Effector CD8-positive, alpha-beta T cell (primary cell): Measurements from ENCODE around the gene FRK.
"Not testable (repeated sequence)": the region's sequence is repeated elsewhere in the genome, so short reads cannot be mapped to it uniquely, and the experiment has no call there.

Experiments
- DNase-seq: peaks from one replicate; lab custom pipeline; 2025; lab: John Stamatoyannopoulos, UW

FRK gene

DNA sequence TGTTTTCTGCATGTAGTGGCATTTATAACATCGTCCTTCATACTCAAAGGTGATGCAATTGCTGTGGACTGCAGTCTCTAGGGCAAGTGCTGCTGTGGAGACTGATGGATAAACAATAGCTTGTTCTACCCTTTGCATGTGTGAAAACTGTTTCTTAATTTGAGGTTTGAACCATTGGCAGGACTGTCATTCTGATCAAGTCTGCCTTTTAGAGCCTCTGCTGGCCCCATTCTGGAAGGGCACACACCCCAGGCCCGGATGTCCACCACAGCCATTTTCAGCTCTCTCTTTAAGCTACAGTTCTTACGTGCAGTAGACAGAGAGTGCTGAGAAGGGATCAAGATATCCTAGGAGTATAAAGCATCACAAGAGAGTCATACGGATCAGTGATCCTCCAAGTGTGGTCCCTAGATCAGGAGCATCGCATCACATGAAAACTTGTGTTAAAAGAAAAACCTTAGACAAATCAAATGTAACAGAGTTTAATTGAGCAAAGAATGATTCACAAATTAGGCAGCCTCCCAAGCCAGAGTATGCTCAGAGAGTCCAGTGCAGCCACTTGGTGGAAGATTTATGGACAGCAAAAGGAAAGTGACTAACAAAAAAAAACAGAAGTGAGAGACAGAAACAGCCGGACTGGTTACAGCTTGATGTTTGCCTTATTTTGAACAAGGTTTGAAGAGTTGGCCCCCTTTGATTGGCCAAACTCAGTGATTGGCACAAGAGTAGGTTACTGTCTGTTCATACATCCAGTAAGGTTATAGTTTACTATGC is 52.0 kb downstream of the FRK start:
- DNase-seq = no peak

DNA sequence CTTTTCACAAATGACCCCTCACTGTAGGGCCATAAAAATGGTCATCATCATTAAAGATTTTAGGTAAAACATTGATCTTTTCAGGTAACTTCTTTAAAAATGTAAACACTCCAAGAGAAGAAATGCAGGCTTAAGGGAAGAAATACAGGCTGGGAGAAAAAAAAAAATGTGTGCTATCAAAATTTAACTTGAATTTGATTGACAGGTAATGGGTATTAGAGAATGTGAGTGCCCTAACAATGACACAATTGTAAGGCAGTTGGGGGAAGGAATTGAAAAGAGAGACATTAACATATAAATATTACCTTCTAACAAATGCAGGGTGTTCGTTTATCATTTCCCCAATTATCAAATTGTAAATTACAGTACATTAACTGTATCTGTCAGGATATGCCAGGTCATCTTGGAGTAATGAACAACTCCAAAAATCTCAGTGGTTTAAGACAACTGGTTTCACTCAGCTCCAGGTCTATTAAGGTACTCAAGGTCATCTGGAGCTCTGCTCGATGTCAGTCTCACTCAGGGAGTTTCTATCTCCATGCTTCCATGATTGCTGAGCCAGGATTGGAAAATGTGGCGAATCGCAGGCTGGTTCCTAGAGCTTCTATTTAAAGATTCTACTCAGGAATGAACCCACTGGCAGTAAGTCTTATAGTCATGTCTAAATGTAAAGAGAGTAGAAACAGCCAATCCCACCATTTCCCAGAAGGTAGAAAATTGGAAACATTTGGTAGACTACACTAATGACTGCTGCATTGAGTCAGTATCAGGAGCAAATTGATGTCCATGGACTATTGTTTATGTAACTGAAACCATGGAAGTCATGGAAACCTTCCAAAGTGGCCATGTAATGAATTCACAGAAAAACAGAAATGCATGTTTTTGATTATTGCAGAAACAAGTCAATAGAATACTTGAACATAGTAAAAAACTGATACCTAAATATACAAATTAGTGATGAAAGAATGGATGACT is 55.6 kb downstream of the FRK start:
- no peak for DNase-seq

DNA sequence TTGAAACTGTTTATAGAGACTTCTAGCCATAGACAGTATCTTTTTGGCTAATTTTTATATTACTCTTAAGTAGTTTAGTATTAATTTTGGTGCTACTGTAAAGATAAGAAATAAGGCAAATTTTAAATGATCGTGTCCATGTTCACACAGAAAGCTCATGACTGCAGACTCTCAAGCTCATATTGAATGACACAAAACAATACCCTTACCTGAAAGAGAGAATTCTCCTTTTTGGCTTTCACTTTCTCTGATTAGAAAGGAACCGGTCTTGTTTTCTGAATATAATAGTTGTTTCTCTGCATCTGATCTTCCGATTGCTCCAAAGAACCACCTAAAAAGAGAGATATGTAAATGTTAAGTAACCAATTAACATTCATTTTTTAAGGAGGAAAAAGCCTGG is 57.0 kb downstream of the FRK start:
- DNase-seq = no peak

DNA sequence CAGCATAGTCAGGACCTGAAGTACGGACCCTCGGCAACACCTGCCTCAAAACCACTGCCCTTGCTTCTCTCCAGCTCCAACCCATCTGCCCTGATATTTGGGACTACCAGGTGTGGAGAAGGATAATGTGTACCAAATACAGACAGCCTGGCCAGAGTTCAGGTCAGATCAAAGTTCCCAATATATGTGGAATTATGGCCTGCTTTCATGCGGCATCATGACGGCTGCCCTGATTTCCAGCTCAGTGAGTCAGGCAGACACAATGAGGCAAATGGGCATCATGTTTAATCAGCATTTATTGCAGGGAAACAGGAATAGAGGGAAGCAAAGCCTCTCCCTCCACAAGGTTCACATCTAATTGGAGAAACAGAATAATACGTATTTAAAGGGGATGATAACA is 57.9 kb downstream of the FRK start:
- DNase-seq = no peak

DNA sequence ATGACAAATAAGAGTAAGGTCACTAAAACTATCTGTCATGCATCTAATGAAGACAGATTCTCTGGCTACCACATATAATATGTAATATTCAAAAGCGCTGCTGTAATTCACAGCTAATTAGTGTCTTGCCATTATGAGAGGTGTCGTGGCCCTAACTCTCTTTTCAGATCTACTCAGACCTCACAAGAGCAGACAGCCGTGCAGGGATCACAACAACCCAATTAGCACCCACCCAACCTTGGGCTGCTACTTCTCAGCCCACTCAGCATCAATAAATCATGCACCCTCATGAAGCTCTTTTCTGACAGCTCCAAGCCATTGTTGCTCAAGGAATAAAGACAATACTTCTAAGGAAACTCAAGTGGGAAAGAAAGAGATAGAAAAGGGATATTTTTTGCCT is 61.5 kb downstream of the FRK start:
- no peak for DNase-seq

DNA sequence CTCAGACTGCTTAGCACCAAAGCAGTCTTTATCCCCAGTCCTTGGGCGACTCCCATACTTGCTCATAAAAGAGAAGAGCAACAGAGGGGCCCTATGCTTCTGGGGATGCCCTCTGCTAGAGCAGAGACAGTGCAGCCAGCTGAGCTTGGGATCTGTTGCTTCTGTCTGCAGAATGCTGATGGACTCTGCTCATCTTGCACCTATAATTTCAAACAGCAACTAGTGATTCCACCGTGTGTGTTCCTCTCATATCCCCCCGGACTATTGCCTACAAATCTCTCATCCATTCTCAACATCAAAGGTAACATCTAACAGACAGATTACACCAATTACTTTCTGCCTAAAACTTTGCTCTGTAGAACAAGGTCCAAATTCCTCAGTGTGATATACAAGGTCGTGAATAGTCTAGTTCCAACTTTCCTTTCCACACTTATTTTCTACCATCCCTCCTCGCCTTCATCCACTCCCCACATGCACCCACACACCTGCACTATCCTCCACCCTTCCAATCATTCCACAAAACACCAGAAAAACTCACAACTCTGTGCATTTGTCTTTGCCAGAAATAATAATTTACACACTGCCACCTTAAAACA is 62.6 kb downstream of the FRK start:
- DNase-seq = no peak

DNA sequence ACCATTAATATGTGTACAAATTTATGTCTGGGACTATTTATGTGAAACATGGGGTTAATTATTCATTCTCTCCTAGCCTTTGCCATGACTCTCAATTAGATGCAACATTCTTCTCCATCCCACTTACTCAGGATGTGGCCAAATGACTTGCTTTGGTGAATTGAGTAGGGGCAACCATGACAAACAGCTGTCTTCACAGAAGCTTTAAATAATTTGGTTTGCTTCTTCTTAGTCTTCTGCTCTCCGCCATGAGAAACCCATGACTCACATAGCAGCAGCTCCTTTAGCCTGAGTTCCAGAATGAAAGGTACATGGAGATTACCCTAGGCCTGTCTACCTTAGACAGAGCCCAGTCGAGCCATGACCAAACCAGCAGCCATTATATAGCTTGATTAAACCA is 74.7 kb downstream of the FRK start:
- no peak for DNase-seq

DNA sequence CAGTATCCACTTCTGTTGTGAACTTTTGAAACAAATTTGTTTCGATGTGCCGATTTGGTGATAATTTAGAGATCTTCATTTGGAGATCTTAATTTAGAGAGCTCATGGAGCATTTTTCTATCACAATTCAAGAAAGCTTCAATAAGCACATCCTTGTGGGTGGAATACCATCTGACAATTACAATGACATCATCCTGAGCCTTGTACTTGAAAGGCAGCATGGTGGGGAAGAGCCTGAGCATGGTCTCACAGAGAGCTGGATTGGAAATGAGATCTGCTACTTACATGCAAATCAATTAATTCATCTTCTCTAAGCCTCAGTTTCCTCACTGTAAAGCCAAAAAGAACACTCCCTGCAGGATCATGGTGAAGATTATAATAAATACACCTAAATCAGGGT is 75.9 kb downstream of the FRK start:
- no peak for DNase-seq

DNA sequence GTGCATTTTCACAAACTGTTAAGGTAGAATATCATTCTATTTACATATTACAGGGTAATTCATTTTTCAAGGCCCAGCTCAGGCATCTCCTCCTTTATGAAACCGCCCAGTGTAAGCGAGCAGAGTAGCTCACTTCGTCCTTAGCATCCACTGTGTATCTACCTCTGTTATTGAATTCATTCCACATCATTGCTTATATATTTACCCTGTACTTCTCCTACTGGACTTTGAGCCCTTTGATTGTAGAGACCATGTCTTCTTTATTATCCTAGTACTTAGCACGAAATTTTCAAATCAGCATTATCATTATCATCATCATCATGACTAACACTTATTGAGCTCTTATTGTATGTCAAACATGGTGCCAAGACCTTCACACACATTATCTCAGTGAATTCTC is 76.7 kb downstream of the FRK start:
- no peak for DNase-seq

DNA sequence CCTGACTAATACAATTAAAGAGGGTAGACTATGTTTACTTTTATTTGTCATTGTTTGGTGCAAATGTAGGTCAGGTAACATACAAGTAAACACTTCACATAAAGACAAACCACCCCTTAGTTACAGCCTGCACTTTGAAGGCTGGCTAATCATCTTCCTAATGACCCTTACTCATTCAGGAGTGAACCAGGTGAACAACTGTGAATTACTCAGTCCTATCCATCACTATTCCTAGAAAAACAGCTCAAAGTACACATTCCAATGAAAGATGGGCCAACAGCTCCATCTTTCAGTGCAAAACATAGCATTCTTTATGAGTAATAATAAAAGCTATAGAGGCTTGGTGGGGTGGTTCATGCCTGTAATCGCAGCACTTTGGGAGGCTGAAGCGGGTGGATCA is 78.2 kb downstream of the FRK start:
- DNase-seq = no peak

DNA sequence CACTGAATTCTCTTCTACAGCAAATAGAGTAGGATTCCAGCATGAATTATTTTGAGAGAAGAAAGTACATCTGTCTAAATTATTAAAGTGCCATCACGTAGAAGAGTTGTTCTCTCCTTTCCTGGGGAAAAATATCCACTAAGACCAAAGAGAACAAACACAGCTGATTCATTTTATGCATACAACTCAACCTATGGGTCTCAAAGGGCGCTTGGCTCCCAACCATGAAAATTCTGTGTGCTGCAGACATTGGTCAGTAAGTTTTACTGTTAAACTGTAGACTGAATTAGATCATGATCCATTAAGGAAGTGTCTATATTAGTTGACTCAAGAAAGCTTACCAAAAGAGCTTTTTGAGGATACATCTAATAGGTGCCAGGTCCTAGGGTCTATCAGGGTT is 83.5 kb downstream of the FRK start:
- no peak for DNase-seq

DNA sequence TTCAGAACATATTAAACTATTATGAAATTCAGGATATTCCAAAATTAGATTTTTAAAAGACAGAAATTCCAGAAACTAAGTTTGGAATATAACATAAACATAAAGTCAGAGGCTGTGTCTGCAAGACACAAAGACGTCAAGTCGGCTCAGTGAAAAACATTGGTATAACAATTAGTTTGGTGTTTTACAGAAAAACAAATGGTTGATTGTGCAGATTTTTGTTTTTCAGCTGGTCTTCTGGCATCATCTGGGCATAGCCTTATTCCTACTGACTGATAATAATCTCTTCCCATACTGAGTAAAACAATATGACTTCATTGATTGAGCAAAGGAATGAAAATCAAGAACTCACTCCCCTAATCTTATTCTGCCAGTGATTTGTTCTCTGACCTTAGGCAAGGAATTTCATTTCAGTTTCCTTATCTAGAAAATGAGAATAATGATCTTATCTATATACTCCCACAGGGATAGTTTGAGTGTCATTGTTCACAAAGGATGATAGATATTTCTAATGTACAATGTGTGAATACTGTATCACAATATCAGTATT is 84.3 kb downstream of the FRK start:
- DNase-seq = no peak

DNA sequence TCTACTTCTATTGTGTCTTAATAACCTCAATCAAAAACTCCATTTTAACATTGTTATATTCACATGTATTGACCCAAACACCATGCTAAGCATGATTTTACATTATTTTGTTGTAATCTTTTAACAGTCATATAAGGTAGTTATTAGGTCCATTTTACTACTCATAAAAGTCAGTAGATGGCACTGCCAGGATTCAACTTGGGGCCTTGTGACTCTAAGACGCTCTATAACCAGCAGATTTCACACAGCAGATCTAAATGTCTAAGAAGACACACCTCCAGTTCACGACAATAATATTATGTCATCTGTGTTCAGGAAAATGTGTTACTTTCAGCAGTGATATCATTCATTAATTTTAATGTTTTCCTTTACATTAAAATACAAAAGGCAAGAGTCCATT is 88.0 kb downstream of the FRK start:
- DNase-seq = no peak

DNA sequence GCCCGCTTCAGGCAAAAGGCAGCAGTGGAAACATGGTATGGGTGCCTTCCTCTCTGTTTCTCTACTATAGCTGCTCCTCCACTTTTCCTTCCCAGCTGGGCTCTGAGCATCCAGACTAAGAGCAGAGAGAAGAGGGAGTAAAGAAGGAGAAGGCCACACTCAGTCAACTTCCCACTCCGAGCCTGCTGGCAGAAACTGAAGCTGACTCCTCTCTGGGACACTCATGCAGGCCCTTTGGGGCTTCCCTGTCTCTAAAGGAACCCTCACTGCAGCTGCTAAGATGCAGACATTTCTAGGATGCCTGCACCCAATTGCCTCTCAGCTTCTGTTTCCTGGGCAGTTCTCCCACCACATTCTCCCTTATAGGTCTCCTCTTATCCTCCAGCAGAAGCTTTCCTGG is 88.9 kb downstream of the FRK start:
- no peak for DNase-seq

DNA sequence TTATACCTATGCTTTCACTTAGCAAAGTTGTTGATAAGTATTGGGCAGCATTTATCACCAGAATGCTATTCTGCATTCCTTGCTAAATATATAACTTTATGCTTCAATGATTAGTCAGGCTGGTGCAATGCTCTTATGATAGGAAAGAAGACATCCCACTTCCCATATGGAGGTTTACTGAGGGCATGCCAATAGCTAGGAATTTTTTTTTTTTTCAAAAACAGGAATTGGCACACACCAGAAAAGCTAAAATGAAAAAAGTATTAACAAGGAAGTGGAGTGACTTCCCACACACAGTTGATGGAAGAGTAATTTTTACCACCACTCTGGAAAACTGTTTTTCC is 90.8 kb downstream of the FRK start:
- no peak for DNase-seq

DNA sequence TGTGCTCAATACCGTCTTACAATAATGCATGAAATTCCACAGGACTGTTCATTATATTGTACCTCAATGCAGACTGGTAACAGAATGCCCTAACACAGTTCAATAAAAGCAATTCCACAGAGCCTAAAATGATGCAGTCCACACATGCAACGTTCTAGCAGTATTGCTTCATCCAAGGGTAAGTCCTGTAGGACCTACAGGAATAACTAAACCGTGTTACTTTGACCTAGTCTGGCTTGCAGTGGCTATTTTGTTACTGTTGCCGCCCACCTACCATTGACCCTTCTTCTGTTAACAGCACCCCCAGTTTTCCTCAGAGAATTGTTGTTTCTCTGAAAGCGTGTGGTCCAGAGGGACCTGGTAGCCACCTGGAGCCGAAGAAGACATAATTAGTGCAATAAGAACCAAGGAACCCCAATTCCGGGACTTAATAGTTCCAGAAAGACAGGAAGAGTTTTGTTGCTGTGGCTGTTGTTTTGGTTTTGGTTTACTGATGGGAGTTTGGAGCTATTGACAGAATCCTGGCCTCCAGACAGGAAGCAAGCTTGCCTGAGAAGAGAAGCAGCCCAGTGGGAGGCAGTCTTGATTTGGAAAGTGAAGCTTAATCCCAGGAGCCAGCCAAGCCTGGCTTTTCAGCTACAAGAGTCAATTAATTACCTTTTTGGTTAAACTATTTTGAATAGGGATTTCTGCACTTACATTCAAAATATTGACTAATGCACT is 91.3 kb downstream of the FRK start:
- DNase-seq = no peak

DNA sequence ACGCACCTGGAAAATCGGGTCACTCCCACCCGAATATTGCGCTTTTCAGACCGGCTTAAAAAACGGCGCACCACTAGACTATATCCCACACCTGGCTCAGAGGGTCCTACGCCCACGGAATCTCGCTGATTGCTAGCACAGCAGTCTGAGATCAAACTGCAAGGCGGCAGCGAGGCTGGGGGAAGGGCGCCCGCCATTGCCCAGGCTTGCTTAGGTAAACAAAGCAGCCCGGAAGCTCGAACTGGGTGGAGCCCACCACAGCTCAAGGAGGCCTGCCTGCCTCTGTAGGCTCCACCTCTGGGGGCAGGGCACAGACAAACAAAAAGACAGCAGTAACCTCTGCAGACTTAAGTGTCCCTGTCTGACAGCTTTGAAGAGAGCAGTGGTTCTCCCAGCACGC is 100.4 kb downstream of the FRK start:
- DNase-seq = not testable (repeated sequence)

DNA sequence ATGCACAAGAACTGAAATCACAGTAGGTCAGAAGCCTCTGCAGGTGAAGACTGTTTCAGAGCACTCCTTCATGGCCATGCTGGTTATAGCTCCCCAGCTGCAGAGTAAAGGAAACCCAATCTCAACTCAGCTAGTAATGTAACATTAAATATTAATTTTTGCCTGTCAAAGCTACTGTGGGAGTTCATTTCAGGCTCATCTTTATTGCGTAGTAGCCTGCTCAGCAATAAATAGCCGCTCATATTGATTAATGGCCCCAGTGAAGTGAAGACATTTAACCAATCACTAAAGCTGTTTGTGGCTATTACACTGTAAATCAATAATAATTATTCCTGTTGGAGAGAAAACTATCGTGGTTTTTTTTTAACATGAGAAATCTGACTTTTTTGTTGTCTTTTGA is 101.7 kb downstream of the FRK start:
- no peak for DNase-seq

DNA sequence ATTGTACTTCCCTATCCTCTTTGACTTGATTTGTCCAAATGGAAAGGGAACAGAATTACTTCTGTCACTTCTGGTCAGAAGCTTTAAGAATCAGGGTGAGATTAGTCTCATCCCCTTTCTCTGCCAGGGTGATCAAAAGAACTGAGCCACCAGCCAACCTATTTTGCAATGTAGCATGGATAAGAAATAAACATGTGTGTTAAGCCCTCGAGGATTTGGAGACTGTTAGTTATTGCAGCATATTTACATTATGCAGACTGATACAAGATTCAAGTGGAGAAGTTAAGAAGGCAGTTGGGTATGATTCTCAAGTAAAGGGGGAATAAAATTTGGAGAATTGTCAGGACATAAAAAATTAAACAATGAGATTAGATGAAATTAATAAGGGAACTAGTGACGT is 106.0 kb downstream of the FRK start:
- DNase-seq = no peak

DNA sequence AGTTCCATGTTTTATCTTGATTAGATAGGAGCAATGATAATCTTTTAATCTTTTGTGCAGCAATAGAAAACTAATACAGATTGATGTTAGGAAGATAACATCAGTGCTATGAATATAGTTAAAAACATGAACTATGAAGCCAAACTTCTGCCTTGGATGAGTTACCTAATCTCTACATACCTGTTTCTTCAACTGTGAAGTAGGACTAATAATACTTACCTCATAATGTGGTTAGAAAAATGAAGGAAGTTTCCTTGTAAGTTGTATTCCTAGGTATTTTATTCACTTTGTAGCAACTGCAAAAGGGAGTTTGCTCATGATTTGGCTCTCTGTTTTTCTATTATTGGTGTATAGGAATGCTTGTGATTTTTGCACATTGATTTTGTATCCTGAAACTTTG is 111.9 kb downstream of the FRK start:
- no peak for DNase-seq

DNA sequence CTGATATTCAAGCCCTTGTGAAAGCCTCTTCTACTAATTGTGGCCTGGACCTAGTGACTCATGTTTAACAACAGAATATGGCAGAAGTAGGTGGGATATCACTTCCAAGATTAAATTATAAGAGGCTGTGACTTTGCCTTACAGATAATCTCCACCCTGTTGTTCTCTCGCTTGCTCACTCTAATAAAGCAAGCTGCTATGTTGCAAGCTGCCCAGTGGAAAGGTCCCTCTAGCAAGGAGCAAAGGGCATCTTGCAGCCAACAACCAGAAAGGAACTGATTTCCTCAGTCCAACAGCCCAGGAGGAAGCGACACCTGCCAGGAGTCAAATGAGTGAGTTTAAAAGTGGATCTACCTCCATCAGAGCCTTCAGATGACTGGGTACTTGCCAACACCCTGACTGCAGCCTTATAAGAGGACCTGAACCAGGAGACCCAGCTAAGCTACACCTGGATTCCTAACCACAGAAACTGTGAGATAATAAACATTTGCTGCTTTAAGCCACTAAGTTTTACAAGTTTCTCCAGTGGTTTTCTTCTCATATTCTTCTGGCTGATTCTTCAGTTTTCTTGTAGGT is 112.6 kb downstream of the FRK start:
- DNase-seq = no peak

DNA sequence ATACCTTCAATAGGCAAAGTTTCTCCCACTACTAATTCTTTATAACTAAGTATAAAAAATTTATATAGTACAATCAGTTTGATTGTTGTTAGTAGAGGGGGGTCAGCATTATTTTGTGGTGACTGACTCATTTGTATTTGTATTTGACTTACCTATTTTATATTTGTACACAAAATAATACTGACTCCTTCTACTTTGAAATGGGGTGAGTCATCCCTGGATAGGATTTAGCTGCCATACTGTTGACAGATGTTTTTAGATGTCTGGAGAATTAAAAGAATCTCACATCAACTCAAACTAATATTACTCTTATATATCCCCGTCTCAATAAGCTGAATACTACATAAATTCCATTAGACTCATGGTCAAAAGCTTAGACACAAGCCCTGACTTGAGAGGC is 114.9 kb downstream of the FRK start:
- DNase-seq = no peak
